GM12875 (cell line): Measurements from ENCODE around the gene EVI5L.

Source experiments
- H3K4me3 ChIP-seq: one replicate; pipeline ENCODE4 v1.5.1; 2011; ENCODE audit warnings: low read depth, low read length, control low read depth
- TF ChIP-seq, protein P1 (sequence below): IDR thresholded peaks from 2 replicates; pipeline ENCODE4 v1.5.1; 2011; ENCODE audit warnings: low read depth, mild to moderate bottlenecking, control low read depth, inconsistent platforms, low read length, moderate library complexity, borderline replicate concordance; ENCODE audit not compliant: insufficient read depth

EVI5L gene

GRCh38 chr19:7895565-7895964, 65.5 kb downstream of the EVI5L start:
- no peak overlapping the region for H3K4me3 ChIP-seq
- TF ChIP-seq, protein P1, sequence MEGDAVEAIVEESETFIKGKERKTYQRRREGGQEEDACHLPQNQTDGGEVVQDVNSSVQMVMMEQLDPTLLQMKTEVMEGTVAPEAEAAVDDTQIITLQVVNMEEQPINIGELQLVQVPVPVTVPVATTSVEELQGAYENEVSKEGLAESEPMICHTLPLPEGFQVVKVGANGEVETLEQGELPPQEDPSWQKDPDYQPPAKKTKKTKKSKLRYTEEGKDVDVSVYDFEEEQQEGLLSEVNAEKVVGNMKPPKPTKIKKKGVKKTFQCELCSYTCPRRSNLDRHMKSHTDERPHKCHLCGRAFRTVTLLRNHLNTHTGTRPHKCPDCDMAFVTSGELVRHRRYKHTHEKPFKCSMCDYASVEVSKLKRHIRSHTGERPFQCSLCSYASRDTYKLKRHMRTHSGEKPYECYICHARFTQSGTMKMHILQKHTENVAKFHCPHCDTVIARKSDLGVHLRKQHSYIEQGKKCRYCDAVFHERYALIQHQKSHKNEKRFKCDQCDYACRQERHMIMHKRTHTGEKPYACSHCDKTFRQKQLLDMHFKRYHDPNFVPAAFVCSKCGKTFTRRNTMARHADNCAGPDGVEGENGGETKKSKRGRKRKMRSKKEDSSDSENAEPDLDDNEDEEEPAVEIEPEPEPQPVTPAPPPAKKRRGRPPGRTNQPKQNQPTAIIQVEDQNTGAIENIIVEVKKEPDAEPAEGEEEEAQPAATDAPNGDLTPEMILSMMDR = no peak

DNA sequence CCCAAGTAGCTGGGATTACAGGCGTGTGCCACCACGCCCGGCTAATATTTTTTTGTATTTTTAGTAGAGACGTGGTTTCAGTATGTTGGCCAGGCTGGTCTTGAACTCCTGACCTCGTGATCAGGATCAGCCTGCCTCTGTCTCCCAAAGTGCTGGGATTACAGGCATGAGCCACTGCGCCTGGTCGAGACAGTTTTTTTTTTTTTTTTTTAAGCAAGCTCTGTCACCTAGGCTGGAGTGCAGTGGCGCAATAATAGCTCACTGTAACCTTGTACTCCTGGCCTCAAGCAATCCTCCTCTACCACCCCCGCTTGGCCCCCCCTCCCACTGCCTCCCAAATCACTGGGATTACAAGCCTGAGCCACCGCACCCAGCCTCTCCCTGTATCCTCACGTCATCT, 67.3 kb downstream of the EVI5L start:
- TF ChIP-seq, protein P1 = no peak
- H3K4me3 ChIP-seq = no peak overlapping the region

GRCh38 chr19:7898967-7899366, 68.9 kb downstream of the EVI5L start:
- TF ChIP-seq, protein P1 = no peak
- H3K4me3 ChIP-seq = no peak overlapping the region

- H3K4me3 ChIP-seq = no peak overlapping the region
- TF ChIP-seq, protein P1 = no peak
These were observed 69.8 kb downstream of the EVI5L start for GRCh38 chr19:7899751-7900378.

DNA sequence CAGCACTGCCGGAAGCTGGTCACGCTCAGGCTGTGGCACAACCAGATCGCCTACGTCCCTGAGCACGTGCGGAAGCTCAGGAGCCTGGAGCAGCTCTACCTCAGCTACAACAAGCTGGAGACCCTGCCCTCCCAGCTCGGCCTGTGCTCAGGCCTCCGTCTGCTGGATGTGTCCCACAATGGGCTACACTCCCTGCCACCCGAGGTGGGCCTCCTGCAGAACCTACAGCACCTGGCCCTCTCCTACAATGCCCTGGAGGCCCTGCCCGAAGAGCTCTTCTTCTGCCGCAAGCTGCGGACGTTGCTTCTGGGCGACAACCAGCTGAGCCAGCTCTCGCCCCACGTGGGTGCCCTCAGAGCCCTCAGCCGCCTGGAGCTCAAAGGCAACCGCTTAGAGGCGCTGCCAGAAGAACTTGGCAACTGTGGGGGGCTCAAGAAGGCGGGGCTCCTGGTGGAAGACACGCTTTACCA, 70.4 kb downstream of the EVI5L start:
- TF ChIP-seq, protein P1 = no peak
- H3K4me3 ChIP-seq = no peak overlapping the region

GRCh38 chr19:7900931-7901330, 70.9 kb downstream of the EVI5L start:
- H3K4me3 ChIP-seq = no peak overlapping the region
- TF ChIP-seq, protein P1 = no peak

- no peak overlapping the region for H3K4me3 ChIP-seq
- TF ChIP-seq, protein P1 = no peak
These were observed 71.3 kb downstream of the EVI5L start for GRCh38 chr19:7901337-7901736.
